Endothelial cell (in vitro differentiated cells): ENCODE results near the gene PLA2G3. TPM values are rescaled to one million over a fixed set of nuclear protein-coding genes. Genes with fewer than 3 reads are reported as not detected.

ENCODE experiments used
- DNase-seq: peaks from one replicate; pipeline ENCODE4 v3.0.0; 2021; ENCODE audit warnings: low spot score
- H3K27ac Mint-ChIP-seq: one replicate; pipeline ENCODE4 v1.8.0; 2021; ENCODE audit warnings: mixed read lengths, inconsistent platforms; ENCODE audit not compliant: unreplicated experiment
- H3K27me3 Mint-ChIP-seq: one replicate; pipeline ENCODE4 v1.8.0; 2021; ENCODE audit warnings: mild to moderate bottlenecking, moderate library complexity, mixed read lengths, inconsistent platforms; ENCODE audit not compliant: unreplicated experiment
- H3K36me3 Mint-ChIP-seq: one replicate; pipeline ENCODE4 v1.8.0; 2021; ENCODE audit warnings: mild to moderate bottlenecking, low read depth, mixed read lengths, inconsistent platforms; ENCODE audit not compliant: unreplicated experiment
- H3K4me1 Mint-ChIP-seq: one replicate; pipeline ENCODE4 v1.8.0; 2021; ENCODE audit warnings: mild to moderate bottlenecking, mixed read lengths, inconsistent platforms; ENCODE audit not compliant: unreplicated experiment
- H3K4me3 Mint-ChIP-seq: one replicate; pipeline ENCODE4 v1.8.0; 2021; ENCODE audit warnings: mild to moderate bottlenecking, mixed read lengths, inconsistent platforms; ENCODE audit not compliant: unreplicated experiment
- H3K9me3 Mint-ChIP-seq: one replicate; pipeline ENCODE4 v1.8.0; 2021; ENCODE audit warnings: mixed read lengths, inconsistent platforms; ENCODE audit not compliant: unreplicated experiment
- CTCF ChIP-seq: fragments of 200-600 bp; sonication (generic); IDR thresholded peaks from one replicate; pipeline ENCODE4 v1.5.0; 2021; ENCODE audit warnings: antibody characterized with exemption; ENCODE audit not compliant: unreplicated experiment
- total RNA-seq: library from RNA; stranded (reverse); fragmentation: NEBNext Ultra II Directional; extraction: Animal tissue kit (Norgen Biotek cat#: 25700); gene quantifications from one replicate; pipeline ENCODE4 v1.2.1, GENCODE V29; 2021; ENCODE audit not compliant: unreplicated experiment

PLA2G3 gene
- total RNA-seq, 1 donor from 2014 or later: 2.8 TPM

- no peaks in the 10 kb centered on the region for H3K9me3 Mint-ChIP-seq
- no peaks in the 10 kb centered on the region for H3K36me3 Mint-ChIP-seq
- no peaks in the 10 kb centered on the region for H3K4me1 Mint-ChIP-seq
- no peak overlapping the region for H3K27ac Mint-ChIP-seq
- no peak overlapping the region for H3K4me3 Mint-ChIP-seq
- H3K27me3 Mint-ChIP-seq: no peaks in the 10 kb centered on the region
- DNase-seq: no peak
- no peak for TF ChIP-seq CTCF
Measured at GRCh38 chr22:31130873-31131272, 9.4 kb downstream of the PLA2G3 start.

GRCh38 chr22:31128156-31128555 is 12.2 kb downstream of the PLA2G3 start:
- no peak for TF ChIP-seq CTCF
- Mint-ChIP-seq H3K4me1 (no peaks in the 10 kb centered on the region), H3K27ac (no peak overlapping the region), H3K9me3 (no peaks in the 10 kb centered on the region), H3K27me3 (peaks cover 3% of the 10 kb centered on the region), H3K4me3 (no peak overlapping the region), H3K36me3 (no peaks in the 10 kb centered on the region)
- DNase-seq: no peak

GRCh38 chr22:31127181-31127772 is 13.0 kb downstream of the PLA2G3 start:
- no peak for DNase-seq
- TF ChIP-seq CTCF: no peak
- H3K27me3 Mint-ChIP-seq: peaks cover 4% of the 10 kb centered on the region
- H3K36me3 Mint-ChIP-seq: no peaks in the 10 kb centered on the region
- no peaks in the 10 kb centered on the region for H3K9me3 Mint-ChIP-seq
- H3K27ac Mint-ChIP-seq: no peak overlapping the region
- peaks cover under 1% of the 10 kb centered on the region for H3K4me1 Mint-ChIP-seq
- H3K4me3 Mint-ChIP-seq: no peak overlapping the region

GRCh38 chr22:31126869-31127175 is 13.5 kb downstream of the PLA2G3 start:
- no peak for TF ChIP-seq CTCF
- Mint-ChIP-seq H3K27ac (no peak overlapping the region), H3K36me3 (no peaks in the 10 kb centered on the region), H3K27me3 (peaks cover 4% of the 10 kb centered on the region), H3K9me3 (no peaks in the 10 kb centered on the region), H3K4me1 (peaks cover 5% of the 10 kb centered on the region), H3K4me3 (no peak overlapping the region)
- DNase-seq: no peak

GRCh38 chr22:31126128-31126868 is 14.0 kb downstream of the PLA2G3 start:
- peaks cover 5% of the 10 kb centered on the region for H3K4me1 Mint-ChIP-seq
- H3K27ac Mint-ChIP-seq: no peak overlapping the region
- H3K4me3 Mint-ChIP-seq: no peak overlapping the region
- no peaks in the 10 kb centered on the region for H3K9me3 Mint-ChIP-seq
- no peaks in the 10 kb centered on the region for H3K36me3 Mint-ChIP-seq
- TF ChIP-seq CTCF: no peak
- no peak for DNase-seq
- H3K27me3 Mint-ChIP-seq: peaks cover 4% of the 10 kb centered on the region
